ENCODE data around the gene CLTA. TPM values are rescaled to one million over a fixed set of nuclear protein-coding genes. Genes with fewer than 3 reads are reported as not detected.
A peak's percentile ranks its signal among the peaks of the same experiment; 100 is the strongest.

CLTA gene
- total RNA-seq, 1 experiment from 2014 or later = 760 TPM

- CTCF ChIA-PET = no interaction called here
- H3K36me3 ChIP-seq (ENCODE audit: control insufficient read depth, insufficient read depth, low read length) = no peaks in the 10 kb centered on the region; the same call in 1 of the 2 replicates
- no peaks in the 10 kb centered on the region for H3K27me3 ChIP-seq (ENCODE audit: control insufficient read depth, insufficient read depth, low read length)
- H3K9me3 ChIP-seq (ENCODE audit: control insufficient read depth, insufficient read depth, low read depth, low read length) = no peaks in the 10 kb centered on the region
- no TSS peak for BruUV-seq (replicated peaks)
- peaks cover 18% of the 10 kb centered on the region for H3K4me1 ChIP-seq (ENCODE audit: control insufficient read depth, insufficient read depth, low read length)
- no peak for TF ChIP-seq POLR2AphosphoS5 (IDR thresholded peaks at IDR 0.05; ENCODE audit: low read depth, low read length)
- no peak for TF ChIP-seq CTCF (IDR thresholded peaks at IDR 0.05)
- TF ChIP-seq TCF7L2 (IDR thresholded peaks at IDR 0.05; ENCODE audit: low read depth, low read length) = no peak
- TF ChIP-seq SIN3A (IDR thresholded peaks at IDR 0.05; ENCODE audit: borderline replicate concordance, insufficient read depth, low read depth, low read length) = no peak
- no peak for TF ChIP-seq REST (IDR thresholded peaks at IDR 0.05; ENCODE audit: insufficient read depth in 1 of 2, low read depth in 2 of 2, low read length in 1 of 2)
- POLR2A ChIA-PET = no interaction called here
- no peak overlapping the region for H3K27ac ChIP-seq (ENCODE audit: low read length)
- H3K4me3 ChIP-seq (ENCODE audit: low read depth in 2 of 2, low read length in 2 of 2) = no peak overlapping the region
- ATAC-seq (no peak), DNase-seq (ENCODE audit: low read depth, low spot score) (no peak)
- intact Hi-C loops (cut with micrococcal nuclease; ENCODE audit: unreplicated experiment) = no loop called here
- in situ Hi-C loops (cut with HindIII; ENCODE audit: low pct_unique_long_range_greater_than_20kb, low sequenced_read_pairs) = no loop called here
These were observed 2.5 kb upstream of the CLTA start for GRCh38 chr9:36188212-36188611.

- DNase-seq (ENCODE audit: low read depth, low spot score) = no peak
These were observed 745 bp upstream of the CLTA start for GRCh38 chr9:36189976-36190375.

More at GRCh38 chr9:36189976-36190375, 745 bp upstream of the CLTA start:
- TF ChIP-seq TCF7L2 (IDR thresholded peaks at IDR 0.05; ENCODE audit: low read depth, low read length) = no peak
- no peak for TF ChIP-seq SIN3A (IDR thresholded peaks at IDR 0.05; ENCODE audit: borderline replicate concordance, insufficient read depth, low read depth, low read length)
- no peak for TF ChIP-seq CTCF (IDR thresholded peaks at IDR 0.05)
- no peak for TF ChIP-seq POLR2AphosphoS5 (IDR thresholded peaks at IDR 0.05; ENCODE audit: low read depth, low read length)
- no peak for TF ChIP-seq REST (IDR thresholded peaks at IDR 0.05; ENCODE audit: insufficient read depth in 1 of 2, low read depth in 2 of 2, low read length in 1 of 2)
- in situ Hi-C loops (cut with HindIII; ENCODE audit: low pct_unique_long_range_greater_than_20kb, low sequenced_read_pairs) = no loop called here
- Histone ChIP-seq H3K27me3 (ENCODE audit: control insufficient read depth, insufficient read depth, low read length) (no peaks in the 10 kb centered on the region), H3K4me1 (ENCODE audit: control insufficient read depth, insufficient read depth, low read length) (peaks cover 30% of the 10 kb centered on the region), H3K4me3 (ENCODE audit: low read depth in 2 of 2, low read length in 2 of 2) (peak overlapping the region; percentile 78 to 97), H3K9me3 (ENCODE audit: control insufficient read depth, insufficient read depth, low read depth, low read length) (no peaks in the 10 kb centered on the region), H3K36me3 (ENCODE audit: control insufficient read depth, insufficient read depth, low read length) (peaks cover 4% of the 10 kb centered on the region; the same call in 1 of the 2 replicates), H3K27ac (ENCODE audit: low read length) (peak overlapping the region; percentile 99)
- no TSS peak for BruUV-seq (replicated peaks)
- ChIA-PET CTCF (interaction anchor here (0.5 to 2.8 kb wide), 10 partner anchors 8 to 1197 kb away, joined by 3 to 10 read pairs (median 5); no protein-coding TSS in a partner anchor), POLR2A (interaction anchor here (0.5 to 1.8 kb wide), 18 partner anchors 8 to 395 kb away, joined by 3 to 13 read pairs (median 4); no protein-coding TSS in a partner anchor)
- intact Hi-C loops (cut with micrococcal nuclease; ENCODE audit: unreplicated experiment) = no loop called here
- ATAC-seq = no peak
